Measurements from ENCODE around the gene CEBPA.

DNA sequence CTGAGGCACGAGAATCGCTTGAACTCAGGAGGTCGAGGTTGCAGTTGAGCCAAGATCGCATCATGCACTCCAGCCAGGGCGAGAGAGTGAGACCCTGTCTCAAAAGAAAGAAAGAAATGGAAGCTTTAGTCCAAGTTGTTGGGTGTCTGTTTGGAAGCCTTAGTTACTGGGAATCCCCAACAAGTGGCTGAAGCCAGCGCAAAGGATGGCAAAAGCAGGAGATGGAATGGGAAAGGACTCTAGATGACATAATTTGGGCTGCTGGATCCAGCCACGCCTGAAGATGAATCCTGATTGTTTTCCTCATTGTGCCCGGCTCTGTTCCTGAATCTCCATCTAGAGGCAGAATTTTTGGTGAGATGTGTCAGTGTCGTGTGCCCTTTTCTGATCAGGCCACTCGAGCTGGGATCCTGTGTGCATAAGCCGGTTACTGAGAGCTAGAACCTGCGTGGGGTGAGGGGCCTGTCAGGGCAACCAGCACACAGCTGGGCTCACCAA, 18.1 kb downstream of the CEBPA start:
- TF ChIP-seq JUND (IDR thresholded peaks at IDR 0.05): no peak
- TF ChIP-seq CTCF (IDR thresholded peaks at IDR 0.05; ENCODE audit: low read depth, low read length, missing input control): no peak
- no peak for TF ChIP-seq MAX (IDR thresholded peaks at IDR 0.05)
- TF ChIP-seq TAF1 (conservative IDR thresholded peaks at IDR 0.05): no peak
- TF ChIP-seq GABPA (IDR thresholded peaks at IDR 0.05 in 1 of 2, conservative IDR thresholded peaks at IDR 0.05 in 1 of 2): no peak
- no peak for TF ChIP-seq ZBTB33 (IDR thresholded peaks at IDR 0.05)
- no peak for TF ChIP-seq ATF3 (IDR thresholded peaks at IDR 0.05)

All from liver (tissue), 3 donors.